Smooth muscle cell (in vitro differentiated cells): ENCODE measurements around the gene ANKRD44. TPM values are rescaled to one million over a fixed set of nuclear protein-coding genes. Genes with fewer than 3 reads are reported as not detected.

Experiments
- DNase-seq: peaks from one replicate; lab custom pipeline; 2025; ENCODE audit not compliant: unreplicated experiment; lab: John Stamatoyannopoulos, UW
- H2AFZ ChIP-seq: fragments of 200-600 bp; sonication (generic); 2 replicates; pipeline ENCODE4 v1.6.0; 2016; ENCODE audit warnings: antibody characterized with exemption, low read depth, mild to moderate bottlenecking
- H3F3A ChIP-seq: fragments of 200-600 bp; sonication (generic); 2 replicates; pipeline ENCODE4 v1.6.0; 2017; ENCODE audit warnings: antibody characterized with exemption, low read depth
- H3K27ac ChIP-seq: fragments of 200-600 bp; sonication (generic); 2 replicates; pipeline ENCODE4 v1.5.1; 2016; ENCODE audit warnings: low read depth, mild to moderate bottlenecking
- H3K27me3 ChIP-seq: fragments of 200-600 bp; sonication (generic); 2 replicates; pipeline ENCODE4 v1.6.1; 2016; ENCODE audit warnings: low read depth, mild to moderate bottlenecking
- H3K36me3 ChIP-seq: fragments of 200-600 bp; sonication (generic); 2 replicates; pipeline ENCODE4 v1.5.1; 2016; ENCODE audit warnings: low read depth
- H3K4me1 ChIP-seq: fragments of 200-600 bp; sonication (generic); 2 replicates; pipeline ENCODE4 v1.5.1; 2016; ENCODE audit warnings: low read depth
- H3K4me2 ChIP-seq: fragments of 200-600 bp; sonication (generic); 2 replicates; pipeline ENCODE4 v1.6.0; 2016; ENCODE audit warnings: mild to moderate bottlenecking
- H3K4me3 ChIP-seq: fragments of 200-600 bp; sonication (generic); 2 replicates; pipeline ENCODE4 v1.5.1; 2016; ENCODE audit warnings: mild to moderate bottlenecking
- H3K79me2 ChIP-seq: fragments of 200-600 bp; sonication (generic); 2 replicates; pipeline ENCODE4 v1.6.0; 2016; ENCODE audit warnings: low read depth, mild to moderate bottlenecking
- H3K9ac ChIP-seq: fragments of 200-600 bp; sonication (generic); 2 replicates; pipeline ENCODE4 v1.6.0; 2016; ENCODE audit warnings: low read depth
- H3K9me3 ChIP-seq: fragments of 200-600 bp; sonication (generic); replicated peaks from 2 replicates; pipeline ENCODE4 v1.5.1; 2016; ENCODE audit warnings: low read depth
- H4K20me1 ChIP-seq: fragments of 200-600 bp; sonication (generic); 2 replicates; pipeline ENCODE4 v1.6.0; 2016; ENCODE audit warnings: low read depth
- WGBS: methylation state at CpG from one replicate; pipeline ENCODE4 v1.1.7; 2016; ENCODE audit warnings: low lambda C conversion rate; 5-methylcytosine and 5-hydroxymethylcytosine counted together
- polyA plus RNA-seq: library from polyadenylated mRNA; unstranded; fragments of >200 nt; fragmentation: Nextera tagmentation; extraction: Ambion mirVana; gene quantifications from 2 replicates; pipeline ENCODE4 v1.2.1, GENCODE V29; 2016
- total RNA-seq: library from RNA; depleted of rRNA; stranded (reverse); fragments of >200 nt; gene quantifications from 2 replicates; pipeline ENCODE4 v1.2.3, GENCODE V29; 2014
- TF ChIP-seq, protein P1 (sequence below): fragments of 200-600 bp; sonication (generic); IDR thresholded peaks from 2 replicates; pipeline ENCODE4 v1.5.1; 2017; ENCODE audit warnings: borderline replicate concordance, mild to moderate bottlenecking, antibody characterized with exemption; ENCODE audit not compliant: insufficient read depth, poor library complexity, severe bottlenecking

Gene ANKRD44
- total and polyA plus RNA-seq, 2 experiments from 2014 or later: 3.6 to 5.5 TPM

DNA sequence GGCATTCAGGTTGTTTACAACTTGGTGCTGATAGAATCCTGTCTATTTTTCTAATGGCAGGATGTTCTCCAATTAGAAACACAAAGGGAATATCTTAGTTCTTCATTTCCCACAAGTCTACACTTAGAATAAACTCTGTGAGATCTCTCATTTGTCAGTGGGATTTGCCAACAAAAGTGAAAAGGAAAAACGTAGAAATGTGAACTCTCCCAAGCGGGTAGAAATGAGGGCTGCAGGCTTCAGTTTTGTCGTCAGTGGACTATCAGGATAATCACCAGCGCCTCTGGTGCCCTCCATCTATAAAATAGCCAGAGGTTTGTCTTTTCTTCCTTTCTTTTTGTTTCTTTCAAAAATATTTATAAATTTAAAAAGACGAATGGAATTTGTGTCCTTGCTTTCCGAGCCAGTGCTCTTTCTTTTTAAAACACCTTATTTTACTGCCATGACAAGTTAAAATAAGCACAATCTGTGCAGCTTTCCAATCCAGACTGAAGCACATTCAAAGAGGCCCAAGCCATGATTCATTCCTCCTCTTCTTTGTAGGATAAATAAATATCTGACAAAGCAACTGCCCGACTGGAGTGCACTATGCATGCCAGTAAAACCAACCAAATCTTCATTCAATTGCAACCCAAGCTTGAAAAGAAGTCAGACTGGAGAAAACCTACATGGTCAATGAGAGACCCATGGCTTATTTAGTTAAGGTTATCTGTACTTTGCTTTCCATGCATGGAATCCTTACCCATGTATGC, 185.8 kb downstream of the ANKRD44 start:
- H3K9me3 ChIP-seq: no peaks in the 10 kb centered on the region
- no peaks in the 10 kb centered on the region for H3K4me1 ChIP-seq
- WGBS: 41% methylated on average over 7 of the region's 7 CpGs
- H3K9ac ChIP-seq: no peak overlapping the region
- peak overlapping the region; percentile 51 for H3K27ac ChIP-seq
- TF ChIP-seq, protein P1, sequence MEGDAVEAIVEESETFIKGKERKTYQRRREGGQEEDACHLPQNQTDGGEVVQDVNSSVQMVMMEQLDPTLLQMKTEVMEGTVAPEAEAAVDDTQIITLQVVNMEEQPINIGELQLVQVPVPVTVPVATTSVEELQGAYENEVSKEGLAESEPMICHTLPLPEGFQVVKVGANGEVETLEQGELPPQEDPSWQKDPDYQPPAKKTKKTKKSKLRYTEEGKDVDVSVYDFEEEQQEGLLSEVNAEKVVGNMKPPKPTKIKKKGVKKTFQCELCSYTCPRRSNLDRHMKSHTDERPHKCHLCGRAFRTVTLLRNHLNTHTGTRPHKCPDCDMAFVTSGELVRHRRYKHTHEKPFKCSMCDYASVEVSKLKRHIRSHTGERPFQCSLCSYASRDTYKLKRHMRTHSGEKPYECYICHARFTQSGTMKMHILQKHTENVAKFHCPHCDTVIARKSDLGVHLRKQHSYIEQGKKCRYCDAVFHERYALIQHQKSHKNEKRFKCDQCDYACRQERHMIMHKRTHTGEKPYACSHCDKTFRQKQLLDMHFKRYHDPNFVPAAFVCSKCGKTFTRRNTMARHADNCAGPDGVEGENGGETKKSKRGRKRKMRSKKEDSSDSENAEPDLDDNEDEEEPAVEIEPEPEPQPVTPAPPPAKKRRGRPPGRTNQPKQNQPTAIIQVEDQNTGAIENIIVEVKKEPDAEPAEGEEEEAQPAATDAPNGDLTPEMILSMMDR: no peak
- no peaks in the 10 kb centered on the region for H3K79me2 ChIP-seq
- DNase-seq: no peak
- no peaks in the 10 kb centered on the region for H4K20me1 ChIP-seq
- H2AFZ ChIP-seq: no peak overlapping the region
- H3K4me3 ChIP-seq: no peak overlapping the region
- no peaks in the 10 kb centered on the region for H3K27me3 ChIP-seq
- no peaks in the 10 kb centered on the region for H3F3A ChIP-seq
- peak overlapping the region; percentile 25 for H3K4me2 ChIP-seq
- no peaks in the 10 kb centered on the region for H3K36me3 ChIP-seq

DNA sequence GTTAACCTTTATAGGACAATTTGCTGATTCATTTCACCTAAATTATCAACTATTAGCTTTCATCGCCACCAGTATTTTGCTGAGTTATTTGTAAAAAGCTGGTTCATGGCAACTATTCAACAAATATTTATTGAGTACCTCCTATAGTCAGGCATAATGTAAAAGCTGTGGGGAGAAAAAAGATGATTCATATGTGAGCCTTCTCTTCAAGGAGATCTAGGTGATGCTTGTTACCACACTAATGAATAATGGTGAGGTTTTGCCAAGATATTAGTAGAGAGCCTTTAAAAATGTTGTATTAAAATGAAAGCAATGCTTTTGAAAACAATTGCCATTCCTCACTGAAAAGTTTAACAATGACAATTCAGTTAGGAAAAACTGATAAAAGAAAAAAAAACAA, 187.8 kb downstream of the ANKRD44 start:
- TF ChIP-seq, protein P1: no peak
- Histone ChIP-seq H3K27me3 (no peaks in the 10 kb centered on the region), H3K27ac (no peak overlapping the region), H4K20me1 (no peaks in the 10 kb centered on the region), H3K79me2 (no peaks in the 10 kb centered on the region), H3K4me3 (no peak overlapping the region), H2AFZ (no peak overlapping the region), H3F3A (no peaks in the 10 kb centered on the region), H3K9me3 (no peaks in the 10 kb centered on the region), H3K9ac (no peak overlapping the region), H3K36me3 (no peaks in the 10 kb centered on the region), H3K4me1 (no peaks in the 10 kb centered on the region), H3K4me2 (no peak overlapping the region)
- 95% methylated on average over 1 of the region's 1 CpG for WGBS
- no peak for DNase-seq

DNA sequence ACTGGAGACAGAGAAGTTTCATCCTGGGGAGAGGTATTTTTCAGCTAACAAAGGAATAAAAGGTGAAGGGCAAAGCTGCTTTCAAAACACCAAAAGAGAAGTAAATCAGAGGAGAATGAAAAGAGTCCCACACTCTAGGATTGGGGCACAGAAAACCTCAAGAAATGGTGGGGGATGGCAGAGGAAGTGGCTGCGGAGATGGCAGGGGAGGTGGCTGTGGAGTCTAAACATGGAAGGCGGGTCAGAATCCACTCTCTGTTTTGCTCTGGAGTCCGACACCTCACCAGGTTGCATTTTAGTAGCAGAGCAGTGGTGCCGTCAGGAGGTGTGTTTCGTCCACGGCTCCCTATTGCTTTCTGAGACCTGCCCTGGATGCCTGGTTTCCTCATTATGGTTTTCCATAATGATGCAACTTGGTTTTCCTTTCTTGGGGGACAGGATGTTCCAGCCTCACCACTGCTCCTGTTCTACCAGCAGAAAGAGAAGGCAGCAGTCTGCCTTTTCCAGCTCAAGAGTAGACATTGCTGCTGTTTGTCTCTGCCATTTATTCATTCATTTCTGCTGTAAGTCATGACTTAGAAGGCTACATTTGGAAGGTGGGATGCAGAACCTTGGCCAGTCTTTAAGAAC, 188.7 kb downstream of the ANKRD44 start:
- 77% methylated on average over 6 of the region's 6 CpGs for WGBS
- no peak for DNase-seq
- H3K36me3 ChIP-seq: no peaks in the 10 kb centered on the region
- no peaks in the 10 kb centered on the region for H3K27me3 ChIP-seq
- H3F3A ChIP-seq: no peaks in the 10 kb centered on the region
- no peaks in the 10 kb centered on the region for H4K20me1 ChIP-seq
- no peaks in the 10 kb centered on the region for H3K9me3 ChIP-seq
- TF ChIP-seq, protein P1: no peak
- no peak overlapping the region for H3K4me2 ChIP-seq
- H3K9ac ChIP-seq: no peak overlapping the region
- no peak overlapping the region for H3K4me3 ChIP-seq
- no peaks in the 10 kb centered on the region for H3K4me1 ChIP-seq
- H3K79me2 ChIP-seq: no peaks in the 10 kb centered on the region
- H3K27ac ChIP-seq: no peak overlapping the region
- no peak overlapping the region for H2AFZ ChIP-seq
